Left kidney (tissue), 2 donors: ENCODE data around the gene FARP2. TPM values are rescaled to one million over a fixed set of nuclear protein-coding genes. Genes with fewer than 3 reads are reported as not detected.

Source experiments
- DNase-seq: peaks from one replicate; pipeline ENCODE4 v3.0.0-alpha.2; 2013
- polyA plus RNA-seq: library from polyadenylated mRNA; unstranded; fragments of 120-200 nt; gene quantifications from one replicate; pipeline ENCODE4 v1.2.1, GENCODE V29; 2013; ENCODE audit not compliant: insufficient read length

Gene FARP2
- polyA plus RNA-seq, 1 donor: 72.2 TPM

DNA sequence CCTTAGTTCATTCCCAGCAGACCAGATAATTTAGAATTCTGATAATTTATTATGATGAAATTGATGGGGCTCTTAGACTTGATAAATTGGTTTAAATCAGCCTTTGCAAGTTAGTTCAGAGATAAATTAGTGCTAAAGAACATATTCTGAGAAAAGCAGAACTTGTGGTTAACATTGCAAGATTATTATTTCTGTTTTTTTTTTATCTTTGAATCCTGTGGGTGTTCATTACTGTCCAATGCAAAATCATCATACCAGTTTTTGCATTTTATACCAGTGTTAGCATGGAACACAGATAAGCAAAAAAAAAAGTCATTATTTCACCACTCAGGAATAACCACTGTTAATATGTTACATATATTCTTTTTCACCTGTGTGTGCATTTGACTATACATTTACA, 31.3 kb upstream of the FARP2 start:
- DNase-seq: no peak

DNA sequence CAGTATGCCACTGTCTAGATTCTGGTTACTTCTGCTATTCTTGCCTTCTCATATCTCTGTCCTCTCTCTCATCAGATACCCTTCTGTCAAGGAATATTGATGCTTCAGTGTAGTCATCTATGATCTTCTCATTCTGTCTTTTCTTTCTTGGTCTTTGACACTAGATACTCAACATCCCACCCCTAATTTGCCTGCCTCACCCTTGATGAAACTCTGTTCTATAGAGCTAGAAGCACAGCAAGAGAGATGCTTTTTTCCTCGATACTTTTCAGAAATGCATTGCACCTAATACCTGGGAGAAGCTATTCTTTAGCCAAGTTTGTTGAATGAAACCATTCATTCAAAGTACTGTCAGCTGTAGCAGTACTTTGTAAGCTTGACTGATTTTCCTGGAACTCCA, 30.8 kb upstream of the FARP2 start:
- no peak for DNase-seq

DNA sequence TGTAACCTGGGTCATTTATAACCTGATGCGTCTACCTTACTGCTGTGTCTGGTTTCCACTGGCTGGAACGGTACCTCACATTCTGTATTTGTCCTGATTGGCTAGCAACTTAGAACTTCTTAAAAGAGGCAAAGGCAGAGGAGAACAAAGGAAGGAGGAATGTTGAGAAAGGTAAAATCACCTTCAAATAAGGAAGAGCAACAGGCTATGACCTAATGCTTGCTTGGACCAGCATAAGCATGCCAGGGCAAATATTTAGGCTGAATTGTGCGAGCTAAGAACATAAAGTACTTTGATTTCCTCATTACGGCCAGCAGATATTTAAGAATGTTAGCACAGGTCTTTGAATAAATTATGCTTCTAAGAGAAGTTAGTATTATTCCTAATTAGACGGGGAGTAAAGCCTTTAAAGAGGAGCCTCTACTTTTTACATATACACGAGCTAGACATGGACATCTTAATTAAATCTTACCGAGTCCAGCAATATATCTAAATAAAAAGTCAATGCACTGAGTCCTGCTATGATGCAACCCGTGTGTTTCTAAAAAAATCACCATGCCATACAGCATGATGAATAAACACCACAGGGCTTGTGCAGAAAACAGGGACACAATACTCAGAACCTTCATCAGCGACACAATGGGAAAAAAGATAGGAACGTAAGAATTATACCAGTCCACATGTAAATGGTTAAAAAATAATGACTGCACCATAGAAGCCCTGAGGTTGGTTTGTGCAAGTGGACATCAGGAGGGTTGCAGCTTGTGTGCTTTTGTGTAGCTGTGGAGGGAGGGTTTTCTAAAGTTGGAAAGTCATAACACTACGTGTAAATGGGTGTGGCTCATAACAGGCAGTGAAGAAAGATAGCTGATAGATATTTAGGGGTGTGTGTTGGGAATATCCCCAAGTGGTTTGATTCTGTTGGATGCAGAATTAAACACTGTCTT, 26.1 kb upstream of the FARP2 start:
- no peak for DNase-seq

DNA sequence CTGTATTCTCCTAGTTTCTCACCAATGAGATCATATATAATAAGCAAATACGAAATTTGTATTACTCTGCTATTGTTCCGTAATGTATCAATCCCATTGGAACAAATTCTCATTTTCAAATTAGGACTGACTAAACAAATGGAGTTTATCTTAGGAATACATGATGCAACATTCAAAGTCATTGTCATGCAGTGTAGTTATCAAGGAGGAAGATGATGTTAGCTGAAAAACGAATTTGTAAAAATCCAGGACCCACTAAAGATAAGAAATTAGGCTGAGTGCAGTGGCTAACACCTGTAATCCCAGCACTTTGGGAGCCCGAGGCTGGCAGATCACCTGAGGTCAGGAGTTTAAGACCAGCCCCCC, 25.5 kb upstream of the FARP2 start:
- no peak for DNase-seq

DNA sequence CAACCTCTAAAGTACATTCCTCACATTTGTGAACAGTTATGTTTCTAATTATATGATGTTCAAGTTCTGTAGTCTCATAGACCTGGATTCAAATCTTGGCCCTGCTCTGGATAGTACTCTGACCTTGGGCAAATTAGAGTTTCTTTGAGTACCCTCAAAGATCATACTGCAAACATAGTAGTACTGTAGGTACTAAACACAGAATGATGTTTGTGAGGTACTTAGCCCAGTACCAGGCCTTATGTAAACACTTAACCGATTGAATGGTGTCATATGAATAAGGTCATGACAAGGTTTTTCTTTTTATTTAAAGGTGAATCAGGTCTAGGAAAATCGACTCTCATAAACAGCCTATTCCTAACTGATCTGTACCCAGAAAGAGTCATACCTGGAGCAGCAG, 21.3 kb upstream of the FARP2 start:
- no peak for DNase-seq

DNA sequence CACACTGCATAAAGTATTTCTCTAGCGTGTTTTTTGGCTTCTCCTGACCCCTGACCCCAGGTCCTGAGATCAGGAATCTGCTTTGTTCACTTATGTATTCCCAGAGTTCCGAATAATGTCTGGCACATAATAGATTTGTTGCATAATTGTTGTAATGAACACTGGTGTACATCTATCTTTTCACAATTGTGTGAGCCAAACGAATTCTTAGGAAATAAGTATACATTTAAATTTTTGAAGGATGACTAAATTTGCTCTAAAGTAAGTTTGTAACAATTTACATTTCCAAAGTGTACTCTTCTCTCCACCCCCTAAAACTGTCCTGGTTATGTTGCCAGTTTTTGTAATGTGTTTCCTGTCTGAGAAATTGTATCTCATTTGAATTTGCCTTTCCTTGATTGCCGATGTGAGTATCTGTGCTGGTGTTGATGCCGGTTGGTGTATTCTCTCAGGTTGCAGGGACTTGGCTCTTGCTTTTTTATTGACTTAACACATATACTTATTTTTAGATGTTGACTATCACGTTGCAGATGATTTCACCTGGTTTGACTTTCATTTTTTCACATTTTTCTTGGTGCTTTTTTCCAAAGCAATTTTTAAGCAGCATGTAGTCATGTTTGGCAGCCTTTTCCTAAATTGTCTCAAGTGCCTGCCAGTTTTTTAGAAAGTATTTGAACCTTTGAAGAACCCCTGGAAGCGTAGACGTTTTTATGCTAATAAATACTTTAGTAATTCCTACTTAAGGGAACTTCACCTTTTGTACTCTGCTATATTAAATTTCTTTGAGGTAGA, 16.1 kb upstream of the FARP2 start:
- no peak for DNase-seq

DNA sequence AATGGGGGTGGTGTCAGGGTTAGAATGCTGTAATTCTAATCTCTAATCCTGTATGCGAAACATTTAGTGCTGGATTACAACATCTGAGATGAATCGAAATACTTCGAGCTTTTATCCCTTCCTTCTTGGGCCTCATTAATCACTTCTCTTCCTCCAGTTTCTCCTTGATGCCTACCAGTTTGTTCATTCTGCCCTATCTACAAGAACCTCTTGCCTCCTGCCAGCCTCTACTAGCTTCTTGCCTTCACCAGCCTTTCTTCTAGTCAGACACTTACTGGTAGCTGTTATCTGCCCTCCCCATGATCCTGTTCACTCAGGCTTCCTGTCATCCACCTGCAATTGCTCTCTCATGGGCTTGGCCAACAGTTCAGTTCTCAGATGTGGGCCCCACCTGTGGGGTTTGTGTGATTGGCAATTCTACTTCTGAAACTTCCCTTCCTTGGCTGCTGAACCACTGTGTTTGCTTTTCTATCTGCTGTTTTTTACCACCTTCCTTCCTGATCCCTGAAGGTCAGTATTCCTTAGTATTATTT, 15.4 kb upstream of the FARP2 start:
- no peak for DNase-seq

DNA sequence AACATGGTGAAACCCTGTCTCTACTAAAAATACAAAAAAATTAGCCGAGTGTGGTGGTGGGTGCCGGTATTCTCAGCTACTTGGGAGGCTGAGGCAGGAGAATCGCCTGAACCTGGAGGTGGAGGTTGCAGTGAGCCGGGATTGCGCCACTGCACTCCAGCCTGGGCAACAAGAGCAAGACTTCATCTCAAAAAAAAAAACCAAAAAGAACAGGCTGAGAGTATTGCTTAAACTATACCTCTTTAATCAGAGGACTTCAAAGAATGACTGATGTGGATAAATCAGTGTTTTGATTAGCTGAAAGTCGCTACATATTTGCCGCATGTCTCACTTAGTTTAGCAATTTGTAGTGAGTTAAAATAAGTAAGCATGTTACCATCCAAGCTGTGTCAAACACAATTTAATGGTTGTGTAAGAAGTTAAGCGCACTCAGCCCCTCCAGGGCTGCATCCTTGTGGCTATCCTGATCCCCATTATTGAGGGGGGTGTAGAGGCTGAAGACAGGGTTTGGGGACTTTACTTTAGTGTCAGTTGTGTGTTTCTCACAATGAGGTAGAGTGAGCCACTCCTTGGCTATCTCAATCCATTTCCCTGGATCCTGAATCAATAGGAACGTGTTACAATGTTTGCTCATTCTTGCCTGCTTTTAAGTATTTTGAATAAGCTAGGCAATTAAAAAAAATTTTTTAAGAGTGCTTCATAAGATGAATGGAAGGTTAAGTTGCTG, 11.0 kb upstream of the FARP2 start:
- no peak for DNase-seq

DNA sequence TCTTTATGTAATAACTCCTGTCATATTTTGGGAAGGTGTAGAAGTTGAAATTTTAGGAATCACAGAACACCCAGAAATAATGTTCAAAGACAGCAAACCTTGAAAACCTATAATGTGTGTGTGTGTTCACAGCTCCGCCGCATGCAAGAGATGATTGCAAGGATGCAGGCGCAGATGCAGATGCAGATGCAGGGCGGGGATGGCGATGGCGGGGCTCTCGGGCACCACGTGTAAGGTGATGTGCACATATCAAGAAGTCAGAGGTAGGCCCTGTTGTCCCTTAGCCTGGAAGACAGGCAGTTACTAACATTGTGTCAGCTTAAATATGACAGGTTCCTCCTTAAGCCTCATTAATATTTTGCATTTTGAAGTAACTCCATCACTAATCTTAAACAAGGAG, 6.1 kb upstream of the FARP2 start:
- no peak for DNase-seq

DNA sequence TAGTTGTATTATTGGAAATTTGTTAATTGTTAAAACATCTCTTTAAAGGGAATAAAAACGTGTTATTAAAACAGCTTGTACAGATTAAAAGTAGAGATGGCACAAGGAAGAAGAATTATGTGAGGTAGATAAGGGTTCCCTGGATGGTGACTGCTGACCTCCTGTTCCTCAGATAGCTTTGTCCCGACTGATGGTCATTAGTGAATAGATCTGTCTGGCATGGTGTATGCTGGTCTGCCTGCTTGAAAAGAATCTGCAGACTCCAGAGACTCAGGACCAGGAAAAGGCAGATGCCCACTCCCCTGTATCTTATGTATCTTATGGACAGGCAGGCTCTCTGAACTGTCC, 5.6 kb upstream of the FARP2 start:
- no peak for DNase-seq

DNA sequence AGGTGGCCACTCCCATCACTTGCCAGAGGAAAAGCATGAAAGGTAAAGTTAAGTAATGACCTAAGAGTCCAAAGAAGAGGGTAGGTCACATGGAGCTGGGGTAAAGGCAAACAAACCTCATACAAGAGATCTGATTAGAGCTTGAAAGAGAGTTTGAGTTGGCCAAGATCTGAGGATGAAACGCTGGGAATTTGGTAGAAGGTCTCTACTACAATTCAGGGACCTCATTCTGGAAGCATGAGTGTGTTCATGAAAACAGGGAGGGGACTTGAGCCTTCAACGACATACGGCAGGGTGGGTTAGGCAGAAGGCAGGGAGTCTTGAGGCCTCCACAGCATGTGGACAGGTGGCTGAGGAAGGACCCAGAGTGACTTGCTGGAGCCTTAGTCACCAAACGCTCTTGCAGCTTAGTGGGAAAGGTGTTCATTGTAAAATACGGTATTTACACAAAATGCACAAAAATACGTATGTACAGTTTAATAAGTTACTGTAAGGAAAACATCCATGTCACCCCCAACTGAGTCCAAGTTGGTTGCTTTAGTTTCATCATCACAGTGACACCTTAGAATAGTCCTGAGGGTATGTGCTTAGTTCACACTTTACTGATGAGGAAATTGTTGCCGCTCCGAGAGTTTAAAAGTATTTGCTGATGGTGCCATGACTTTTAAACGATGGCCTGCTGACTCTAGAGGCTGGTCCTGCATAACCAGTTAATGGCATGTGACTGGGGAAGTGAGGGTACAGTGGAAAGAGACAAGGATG, 5.0 kb upstream of the FARP2 start:
- DNase-seq: no peak

DNA sequence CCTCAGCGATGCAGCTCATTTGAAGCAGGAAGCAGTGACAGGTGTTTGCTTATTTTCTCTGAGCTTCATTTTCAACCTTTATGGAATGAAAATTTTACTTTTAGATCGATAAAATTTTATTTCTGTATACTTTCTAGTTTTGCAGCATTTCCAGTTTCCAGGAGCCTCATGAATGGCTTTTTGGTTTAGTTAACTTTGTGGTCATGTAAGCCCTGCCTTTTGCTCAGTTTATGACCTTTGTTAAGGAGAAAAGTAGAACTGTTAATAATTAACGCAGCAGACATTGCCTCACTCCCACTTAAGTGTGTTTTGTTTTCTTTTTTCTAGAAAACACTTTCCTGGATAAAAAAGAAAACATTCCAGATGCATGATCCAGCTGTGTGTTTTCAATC, 4.4 kb upstream of the FARP2 start:
- DNase-seq: no peak

DNA sequence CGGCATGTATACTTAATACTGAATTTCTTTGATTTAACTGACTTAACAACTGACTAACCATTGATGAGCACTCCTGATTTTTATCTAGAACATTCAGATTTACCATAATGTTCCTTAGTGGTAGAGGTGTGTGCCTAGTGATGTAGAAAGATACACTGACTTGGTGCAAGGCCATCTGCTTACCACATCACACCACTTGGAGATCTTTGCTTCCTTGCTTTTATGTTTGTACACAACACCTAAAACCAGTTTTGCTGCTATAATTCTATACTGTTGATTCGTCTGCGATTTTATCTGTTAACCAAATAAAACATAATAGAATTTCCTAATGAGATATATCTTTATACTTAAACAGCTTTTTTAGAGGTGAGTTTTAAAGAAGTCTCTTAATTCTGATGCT, 3.9 kb upstream of the FARP2 start:
- DNase-seq: no peak

DNA sequence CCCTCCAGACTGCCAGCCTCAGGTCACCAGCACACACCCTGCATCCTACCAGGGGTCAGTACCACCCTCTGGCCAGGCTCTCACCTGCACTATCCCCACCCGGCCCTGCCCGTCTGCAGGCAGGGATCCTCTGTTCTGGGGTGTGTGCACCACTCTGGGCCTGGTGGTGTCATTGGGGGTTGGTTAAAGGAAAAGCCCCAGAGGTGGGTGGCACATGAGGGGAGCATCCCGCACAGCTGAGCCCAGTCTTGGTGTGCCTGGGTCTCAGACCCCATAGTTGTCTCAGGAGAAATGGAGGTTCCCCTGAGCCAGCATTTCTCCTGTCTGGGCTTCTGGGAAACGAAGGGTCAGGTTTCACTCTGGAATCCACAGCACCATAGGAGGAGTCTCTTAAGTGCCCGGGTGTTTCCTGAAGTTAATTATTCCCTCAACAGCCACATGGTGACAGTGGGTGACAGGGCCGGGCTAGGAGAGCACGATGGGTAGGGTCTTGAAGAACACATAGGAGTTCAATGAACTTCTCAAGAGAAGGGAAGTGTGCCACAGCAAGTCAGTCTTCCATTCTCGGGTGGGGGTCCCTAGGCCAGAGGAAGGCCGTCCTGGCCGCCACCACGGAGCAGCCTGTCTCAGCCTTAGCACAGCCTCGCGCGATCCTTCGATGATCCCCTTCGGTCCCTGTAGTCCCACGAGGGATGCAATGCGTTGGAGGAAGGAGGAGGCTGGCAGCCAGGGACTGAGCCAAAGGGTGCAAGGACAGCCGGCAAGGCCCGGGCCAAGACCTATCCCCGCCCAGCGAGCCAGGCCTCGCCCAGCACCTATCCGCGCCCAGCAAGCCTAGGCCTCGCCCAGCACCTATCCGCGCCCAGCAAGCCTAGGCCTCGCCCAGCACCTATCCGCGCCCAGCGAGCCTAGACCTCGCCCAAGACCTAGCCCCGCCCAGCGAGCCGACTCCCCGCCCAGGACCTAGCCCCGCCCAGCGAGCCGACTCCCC, 1.1 kb upstream of the FARP2 start:
- no peak for DNase-seq

DNA sequence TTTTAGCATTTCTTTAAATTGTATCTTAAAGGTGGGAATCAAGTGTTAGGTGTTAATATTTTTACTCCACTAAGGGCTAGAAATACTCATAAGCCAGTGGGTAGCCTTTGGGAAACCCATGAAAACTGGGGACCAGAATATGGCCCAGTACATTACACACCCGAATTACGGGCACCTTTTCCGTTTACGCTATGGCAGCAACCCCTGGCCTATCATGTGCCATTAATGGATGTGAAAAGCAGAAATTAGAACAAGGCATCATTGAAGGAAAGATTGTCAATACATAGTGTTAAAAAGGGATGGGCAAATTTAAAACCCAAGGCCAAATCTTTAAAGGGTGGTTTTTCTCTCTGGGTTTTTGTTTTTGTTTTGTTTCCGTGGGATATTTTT, 781 bp downstream of the FARP2 start:
- no peak for DNase-seq

DNA sequence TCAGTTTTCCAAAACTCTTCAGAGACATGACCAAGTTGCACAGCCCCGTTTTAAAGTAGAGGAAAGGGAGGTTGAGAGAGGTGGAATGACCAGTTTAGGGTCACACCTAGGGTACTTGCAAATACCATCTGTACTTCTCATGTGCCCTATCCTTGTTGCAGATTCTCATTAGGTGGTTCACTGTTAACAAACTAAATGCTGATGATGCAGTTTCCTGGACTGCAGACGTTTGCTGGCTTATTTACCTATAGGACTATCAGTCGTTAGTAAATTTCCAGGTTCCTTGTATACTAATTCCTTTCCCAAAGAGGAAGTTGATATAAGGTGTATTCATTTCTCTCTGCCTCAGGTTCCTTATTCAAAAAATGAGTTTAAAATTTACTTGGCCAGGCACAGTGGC, 1.4 kb downstream of the FARP2 start:
- DNase-seq: no peak

DNA sequence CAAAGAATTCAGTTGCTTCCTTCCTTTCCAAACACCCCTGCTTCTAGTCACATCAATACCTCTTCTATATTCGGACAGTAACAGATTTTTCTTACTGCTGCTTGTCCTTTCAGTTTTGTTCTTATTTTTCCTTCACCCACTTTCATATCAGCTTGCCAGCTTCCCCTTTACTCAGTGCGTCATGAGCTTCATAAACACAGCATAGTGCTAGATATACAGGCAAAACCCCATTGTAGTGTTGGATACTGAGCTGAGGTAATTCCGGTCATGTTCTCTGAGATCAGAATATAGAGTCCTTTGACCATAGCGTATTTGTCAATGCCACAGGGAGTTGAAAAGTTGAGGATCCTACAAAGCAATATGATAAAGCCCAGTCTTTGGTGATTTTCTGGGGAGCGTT, 2.4 kb downstream of the FARP2 start:
- DNase-seq: no peak

DNA sequence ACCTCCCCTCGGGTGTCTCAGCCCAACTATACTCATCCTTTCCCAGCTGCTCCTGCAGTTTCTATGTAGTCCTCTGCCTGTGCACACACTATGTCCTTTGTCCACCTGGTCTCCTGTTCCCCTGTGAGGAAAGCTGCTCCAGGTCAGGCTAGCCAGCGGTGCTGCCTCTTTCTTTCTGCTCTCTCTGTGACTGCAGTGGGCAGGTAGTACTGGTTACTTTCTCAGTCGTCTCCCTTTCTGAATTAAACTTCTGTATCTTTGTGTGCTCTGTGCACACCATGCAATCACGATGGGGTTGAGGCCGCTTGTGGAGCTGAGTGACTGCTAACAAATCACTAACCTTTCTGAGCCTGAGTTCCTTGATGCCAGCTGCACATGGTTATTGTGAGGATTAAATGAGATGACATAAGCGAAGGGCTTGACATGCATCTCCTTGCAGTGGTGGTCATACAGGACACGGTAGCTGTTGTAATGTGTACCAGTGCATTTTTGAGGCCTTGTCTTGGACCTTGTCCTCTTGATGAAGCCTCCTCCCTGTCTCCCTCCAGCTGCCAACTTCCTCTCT, 3.5 kb downstream of the FARP2 start:
- DNase-seq: no peak

DNA sequence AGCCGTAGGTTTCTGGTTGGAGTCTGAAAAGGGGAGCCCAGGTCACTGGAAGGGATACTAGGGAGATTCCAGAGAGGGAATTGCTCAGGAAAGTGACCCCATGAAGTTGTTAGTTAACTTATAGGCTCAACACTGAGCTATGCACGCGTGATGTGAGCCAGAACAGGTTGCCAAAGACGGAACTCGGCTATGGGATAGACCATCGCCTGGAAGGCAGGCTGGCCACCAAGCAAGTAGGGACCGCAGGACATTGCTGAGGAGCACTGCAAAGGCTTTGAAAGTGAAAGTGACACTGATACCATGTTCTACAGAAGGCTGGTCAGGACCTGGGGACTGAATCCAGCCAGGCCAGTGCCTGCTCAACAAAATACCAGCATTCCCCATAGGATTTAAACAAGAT, 7.3 kb downstream of the FARP2 start:
- DNase-seq: no peak

DNA sequence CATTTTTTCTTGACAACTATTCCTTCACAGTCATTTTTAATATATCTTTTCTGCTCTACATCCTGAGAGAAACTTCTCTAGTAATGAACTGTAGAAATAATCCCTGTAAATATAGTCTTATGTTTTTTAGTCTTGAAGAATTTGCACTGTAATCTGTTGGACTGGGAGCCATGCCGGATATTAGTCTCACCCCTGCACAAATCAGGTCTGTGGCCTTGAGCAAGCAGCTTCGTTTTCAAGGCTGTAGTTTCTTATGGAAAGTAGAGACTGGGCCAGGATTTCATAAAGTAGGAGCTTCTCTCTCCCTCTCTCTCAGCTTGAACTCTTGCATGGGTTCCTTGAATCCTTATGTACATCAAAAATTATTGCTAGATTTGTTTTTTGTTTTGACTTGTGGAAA, 8.7 kb downstream of the FARP2 start:
- DNase-seq: no peak
